HS-5 (cell line): ENCODE measurements around the gene FARP1.
A peak's percentile ranks its signal among the peaks of the same experiment; 100 is the strongest.

Experiments
- DNase-seq: peaks from one replicate; pipeline ENCODE4 v3.0.0-alpha.2; 2012; ENCODE audit warnings: low read depth

The FARP1 gene

DNA sequence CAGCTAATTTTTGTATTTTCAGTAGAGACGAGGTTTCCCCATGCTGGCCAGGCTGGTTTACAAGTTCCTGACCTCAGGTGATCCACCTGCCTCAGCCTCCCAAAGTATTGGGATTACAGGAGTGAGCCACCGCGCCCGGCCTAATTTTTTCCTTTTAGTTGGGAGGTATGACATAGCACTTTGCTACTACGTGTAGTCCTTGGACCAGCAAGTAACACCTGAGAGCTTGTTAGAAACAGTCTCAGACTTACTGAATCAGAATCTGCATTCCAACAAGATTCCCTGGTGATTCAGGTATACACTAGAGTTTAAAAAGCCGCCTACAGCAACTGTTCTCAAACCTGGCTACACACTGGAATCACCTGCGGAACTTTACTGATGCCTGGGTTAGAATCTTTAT lies 1.8 kb upstream of the FARP1 start:
- DNase-seq: no peak

DNA sequence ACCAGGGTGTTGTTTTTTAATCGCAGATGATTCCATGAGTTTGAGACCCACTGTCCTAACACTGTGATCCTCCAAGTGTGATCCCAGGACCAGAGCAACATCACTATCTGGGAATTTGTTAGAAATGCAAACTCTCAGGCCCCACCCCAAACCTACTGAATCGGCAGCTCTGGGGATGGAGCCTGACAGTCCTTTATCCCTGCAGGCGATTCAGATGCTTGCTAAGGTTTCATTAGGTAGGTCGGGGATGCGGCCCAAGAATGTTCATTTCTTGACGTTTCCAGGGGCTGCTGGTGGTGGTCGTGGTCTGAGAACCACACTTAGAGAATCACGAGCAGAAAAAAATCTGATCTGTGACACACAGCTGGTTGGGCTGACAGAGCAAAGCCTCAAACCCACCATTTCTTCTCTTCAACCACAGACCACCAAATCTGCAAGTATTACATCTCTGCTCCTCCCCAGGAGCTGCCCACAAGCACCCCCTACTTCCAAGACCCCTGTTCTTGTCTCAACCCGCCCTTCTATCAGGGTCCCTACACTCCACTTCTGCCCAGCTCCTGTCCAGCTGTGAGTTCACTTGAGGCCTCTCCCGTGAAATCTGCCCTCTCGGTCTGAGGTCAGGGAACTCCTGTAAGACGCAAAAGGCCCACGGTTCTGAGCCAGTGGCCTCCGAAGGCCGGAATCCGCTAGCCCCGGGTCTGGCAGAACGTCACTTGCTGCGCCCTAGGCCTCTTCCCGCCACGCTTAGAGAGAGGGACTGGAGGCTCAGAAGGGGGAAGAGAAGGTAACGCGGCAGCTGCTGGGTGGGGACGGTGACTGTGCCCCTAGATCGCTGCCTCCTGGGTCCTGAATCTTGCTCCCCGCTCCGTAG lies 1.1 kb upstream of the FARP1 start:
- DNase-seq: no peak

DNA sequence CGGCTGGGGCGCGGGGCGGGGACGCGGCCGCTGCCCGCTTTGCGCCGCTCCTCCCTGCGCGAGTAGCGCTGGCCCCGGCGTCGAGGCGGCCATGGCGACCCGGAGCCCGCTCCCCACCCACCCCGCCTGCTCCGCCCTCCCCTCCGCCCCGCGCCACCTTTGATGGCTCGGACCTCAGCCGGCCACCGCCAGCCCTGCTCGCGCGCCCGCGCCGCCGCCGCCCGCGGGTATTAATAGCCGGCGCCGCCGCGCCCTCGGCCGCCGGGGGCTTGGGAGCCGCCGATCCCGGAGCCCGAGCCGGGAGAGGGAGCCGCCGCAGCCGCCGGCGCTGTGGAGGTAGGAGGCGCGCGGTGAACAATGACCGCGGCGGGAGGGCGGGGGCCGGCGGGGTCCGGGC lies 261 bp downstream of the FARP1 start:
- no peak for DNase-seq

DNA sequence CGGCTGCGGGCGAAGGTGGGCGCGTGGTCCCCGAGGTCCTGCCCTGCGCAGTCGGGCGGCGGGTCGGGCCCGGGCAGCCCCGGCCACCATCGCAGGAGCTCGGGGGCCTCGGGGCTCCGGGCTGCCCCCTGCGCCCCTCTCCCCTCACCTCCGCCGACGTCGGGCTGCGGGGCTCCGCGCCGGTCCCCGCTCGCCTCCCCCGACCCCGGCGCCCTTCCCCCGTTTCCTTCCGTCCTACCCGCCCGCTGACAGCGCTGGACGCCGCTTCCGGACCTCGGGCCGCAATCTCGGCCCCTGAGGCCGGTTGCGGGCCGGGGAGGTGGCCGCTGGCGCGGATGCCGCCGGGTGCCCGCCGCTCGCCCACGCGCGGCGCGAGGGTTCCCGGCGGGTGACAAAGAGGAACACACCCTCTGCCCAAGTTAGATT lies 720 bp downstream of the FARP1 start:
- no peak for DNase-seq

DNA sequence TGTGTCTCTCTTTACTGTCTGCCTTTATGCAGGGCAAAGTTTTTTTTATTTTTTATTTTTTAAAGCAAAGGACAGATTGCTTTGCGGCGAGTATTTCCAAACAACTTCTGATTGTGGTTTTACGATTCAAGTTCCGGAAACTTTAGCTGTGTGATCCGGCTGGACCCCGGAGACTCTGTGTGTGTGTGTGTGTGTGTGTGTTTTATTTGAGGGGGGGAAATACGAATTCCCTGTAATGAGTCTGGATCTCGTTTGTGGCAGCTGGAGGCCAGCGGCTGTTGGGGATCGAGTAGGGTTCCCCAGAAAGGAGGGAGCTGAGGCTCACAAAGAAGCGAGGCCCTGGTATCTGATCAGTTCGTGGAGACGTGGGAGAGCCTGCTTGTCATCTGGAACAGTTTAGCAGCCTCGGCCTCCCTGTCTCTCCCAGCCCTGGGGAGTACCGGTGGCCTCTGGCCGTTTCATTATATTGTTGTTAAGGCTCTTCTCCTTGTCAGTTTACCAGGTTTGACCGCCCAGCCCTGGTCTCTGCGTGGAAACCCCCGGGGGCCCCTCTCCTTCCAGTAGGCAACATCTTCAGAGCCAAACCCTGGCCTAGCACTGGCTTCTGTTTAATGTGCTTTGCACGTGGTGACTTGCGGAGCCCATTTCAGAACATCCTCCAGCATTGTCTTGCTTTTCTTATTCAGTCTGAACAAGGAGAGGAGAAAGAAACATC lies 1.3 kb downstream of the FARP1 start:
- DNase-seq: no peak

DNA sequence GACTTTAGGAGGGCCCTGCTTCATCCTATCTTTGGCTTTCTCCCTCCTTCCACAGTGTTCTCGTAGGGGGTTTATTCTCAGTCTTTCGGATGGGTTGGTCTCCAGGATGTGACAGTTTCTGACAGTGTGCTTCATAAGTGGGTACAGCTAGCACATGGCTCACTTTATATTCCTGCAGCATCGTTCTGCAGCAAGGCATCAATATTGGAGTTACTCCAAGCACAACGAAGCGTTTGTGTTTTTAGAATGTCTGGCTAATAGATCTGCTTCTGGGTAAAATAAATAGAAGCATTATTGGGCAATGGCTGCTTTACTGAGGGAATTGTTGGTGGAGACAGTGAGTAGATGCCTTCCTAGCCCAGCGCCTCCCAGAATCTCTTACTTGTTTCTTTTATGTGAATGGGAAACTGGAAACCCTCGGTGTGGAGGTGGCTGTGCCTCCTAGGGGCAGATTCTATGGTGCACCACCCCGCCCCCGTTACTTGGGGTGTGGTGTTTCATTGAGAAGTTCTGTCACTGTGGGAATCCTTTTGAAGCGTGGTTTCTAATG lies 2.0 kb downstream of the FARP1 start:
- DNase-seq: no peak

DNA sequence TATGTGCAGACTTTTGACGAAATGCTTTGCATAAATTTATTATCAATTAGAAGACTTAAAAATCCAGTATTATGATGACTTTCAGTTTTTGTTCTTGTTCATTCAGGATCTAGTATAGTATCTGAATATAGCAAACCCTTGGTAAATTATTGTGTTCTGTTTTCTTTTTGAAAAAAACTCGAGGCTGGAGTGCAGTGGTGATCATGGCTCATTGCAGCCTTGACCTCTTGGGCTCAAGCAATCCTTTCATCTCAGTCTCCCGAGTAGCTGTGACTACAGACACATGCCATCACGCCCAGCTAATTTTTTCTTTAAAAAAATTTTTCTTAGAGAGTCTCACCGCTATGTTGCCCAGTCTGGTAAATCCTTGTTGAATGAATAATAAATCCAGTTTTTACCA lies 4.6 kb downstream of the FARP1 start:
- DNase-seq: no peak

DNA sequence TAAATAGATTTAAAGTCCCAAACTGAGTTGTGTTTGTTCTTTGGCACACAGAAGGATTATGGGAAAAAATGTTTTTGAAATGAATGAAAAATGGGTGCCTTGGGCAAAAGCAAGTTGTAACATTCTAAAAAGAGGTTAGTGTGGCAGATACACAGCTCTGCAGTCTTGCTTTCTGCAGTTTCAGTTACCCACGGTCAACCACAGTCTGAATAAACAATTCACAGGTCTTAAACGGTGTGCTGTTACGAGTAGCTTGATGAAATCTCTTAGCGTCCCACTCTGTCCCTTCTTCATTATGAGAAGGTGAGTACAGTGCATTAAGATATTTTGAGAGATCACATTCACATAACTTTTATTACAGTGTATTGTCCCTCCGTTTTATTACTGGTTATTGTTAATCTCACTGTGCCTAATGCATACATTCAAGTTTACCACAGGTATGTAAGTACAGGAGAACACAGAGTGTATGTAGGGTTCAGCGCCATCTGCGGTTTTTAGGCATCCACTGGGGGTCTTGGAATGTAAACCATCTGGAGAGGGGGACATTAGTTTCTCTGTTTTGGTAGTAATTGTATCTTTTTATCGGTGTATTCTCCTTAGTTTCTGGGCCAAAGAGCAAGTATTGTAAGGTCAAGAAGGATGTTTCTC lies 8.1 kb downstream of the FARP1 start:
- no peak for DNase-seq

DNA sequence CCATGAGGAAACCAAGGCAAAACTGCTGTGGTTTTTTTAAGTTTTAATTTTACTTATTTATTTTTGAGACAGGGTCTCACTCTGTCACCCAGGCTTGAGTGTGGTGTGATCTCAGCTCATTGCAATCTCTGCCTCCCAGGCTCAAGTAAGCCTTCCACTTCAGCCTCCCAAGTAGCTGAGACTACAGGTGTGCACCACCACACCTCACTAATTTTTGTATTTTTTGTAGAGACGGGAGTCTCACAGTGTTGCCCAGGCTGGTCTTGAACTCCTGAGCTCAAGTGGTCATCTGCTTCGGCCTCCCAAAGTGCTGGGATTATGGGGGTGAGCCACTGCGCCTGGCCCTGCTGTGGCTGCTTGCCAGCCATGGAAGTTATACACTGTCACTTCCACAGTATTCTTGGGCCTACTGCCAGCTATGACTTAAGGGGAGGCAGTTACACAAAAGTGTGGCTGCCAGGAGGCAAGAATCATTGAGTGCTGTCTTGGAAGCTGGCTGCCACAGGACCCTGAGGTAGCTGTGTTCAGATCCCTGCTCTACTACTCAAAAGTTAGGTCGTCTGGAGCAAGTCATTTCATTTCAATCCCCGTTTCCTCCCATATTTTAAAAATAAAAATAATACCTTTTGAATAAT lies 12.7 kb downstream of the FARP1 start:
- no peak for DNase-seq

DNA sequence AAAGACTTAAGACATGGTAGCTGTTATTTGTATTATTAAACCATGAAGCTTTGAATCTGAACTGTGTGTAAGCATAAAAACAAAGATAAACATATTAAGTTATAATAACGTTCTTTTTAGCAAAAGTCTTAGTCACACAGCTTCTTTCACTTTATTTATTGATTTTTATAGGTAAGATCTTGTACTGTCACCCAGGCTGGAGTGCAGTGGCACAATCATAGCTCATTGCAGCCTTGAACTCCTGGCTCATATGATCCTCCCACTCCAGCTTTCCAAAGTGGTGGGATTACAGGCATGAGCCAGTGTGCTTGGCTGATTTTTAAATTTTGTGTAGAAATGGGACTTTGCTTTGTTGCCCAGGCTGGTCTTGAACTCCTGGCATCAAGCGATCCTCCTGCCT lies 13.4 kb downstream of the FARP1 start:
- DNase-seq: no peak

DNA sequence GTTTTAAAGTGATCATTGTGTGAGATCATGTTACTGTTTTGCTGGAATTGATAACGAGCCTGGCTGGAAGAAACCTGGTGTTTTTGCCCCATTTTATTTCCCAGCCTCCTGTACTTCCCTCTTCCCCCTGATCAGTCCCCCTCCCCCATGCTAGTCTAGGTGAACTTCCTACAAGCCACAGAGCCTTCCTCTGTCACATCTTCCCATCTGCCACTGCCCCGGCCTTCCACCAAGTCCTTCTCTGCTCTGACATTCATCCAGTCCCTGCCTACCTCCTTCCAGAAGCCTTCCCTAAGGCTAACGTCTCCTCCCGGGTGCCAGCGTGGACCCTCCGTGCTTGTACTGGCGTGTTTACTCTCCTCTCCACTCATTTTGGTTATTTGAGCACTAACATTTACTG lies 14.3 kb downstream of the FARP1 start:
- DNase-seq: no peak

DNA sequence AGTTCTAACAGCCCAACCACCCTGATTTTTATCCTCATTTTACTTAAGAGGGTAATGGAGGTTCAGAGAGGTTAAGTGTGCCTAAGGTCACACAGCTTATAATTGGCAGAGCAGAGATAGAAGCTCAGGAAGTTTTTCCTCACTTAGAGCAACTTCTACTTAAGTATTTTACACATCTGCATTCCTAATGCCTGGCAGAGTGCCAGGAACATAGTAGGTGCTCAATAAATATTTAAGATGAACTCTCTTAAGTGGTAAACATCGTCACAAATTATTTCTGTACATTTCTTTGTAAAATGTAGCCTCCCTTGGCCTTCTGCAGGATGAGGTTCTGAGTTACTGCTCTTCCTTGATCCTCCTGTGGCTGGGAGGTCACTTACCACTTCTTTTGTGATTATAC lies 14.7 kb downstream of the FARP1 start:
- DNase-seq: no peak

DNA sequence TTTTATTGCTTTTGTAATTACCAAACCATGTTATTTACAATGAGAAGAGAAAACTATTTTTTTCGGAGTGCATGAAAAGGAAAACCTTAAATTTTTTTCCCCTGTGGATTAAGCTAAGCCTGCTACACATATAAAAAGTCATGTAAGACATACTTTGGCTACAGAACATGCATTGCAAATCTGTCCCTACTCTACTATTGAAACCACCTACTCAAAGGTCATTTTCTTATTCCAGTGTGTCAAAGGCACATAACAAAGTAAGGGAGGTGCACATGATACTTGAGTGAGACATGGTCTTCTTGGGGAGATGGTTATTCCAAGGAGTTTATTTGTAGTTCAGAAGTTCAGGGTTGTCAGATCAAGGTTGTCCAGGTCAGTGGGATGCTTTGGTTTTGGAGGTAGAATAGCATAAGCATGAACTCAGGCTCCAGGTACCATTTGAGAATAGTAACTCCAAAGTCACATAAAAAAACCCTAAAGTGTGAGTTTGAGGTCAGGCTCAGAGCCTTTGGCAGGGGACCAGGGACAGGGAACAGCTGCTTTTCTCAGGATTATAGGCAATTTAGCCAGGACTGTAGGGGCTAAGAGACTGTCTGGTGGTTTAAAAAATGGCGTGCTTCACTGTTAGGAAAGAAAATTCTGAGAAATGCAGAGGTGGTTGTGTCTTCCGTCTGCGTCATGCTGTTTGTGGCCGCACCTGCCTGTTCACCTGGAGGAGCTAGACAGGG lies 15.4 kb downstream of the FARP1 start:
- DNase-seq: no peak

DNA sequence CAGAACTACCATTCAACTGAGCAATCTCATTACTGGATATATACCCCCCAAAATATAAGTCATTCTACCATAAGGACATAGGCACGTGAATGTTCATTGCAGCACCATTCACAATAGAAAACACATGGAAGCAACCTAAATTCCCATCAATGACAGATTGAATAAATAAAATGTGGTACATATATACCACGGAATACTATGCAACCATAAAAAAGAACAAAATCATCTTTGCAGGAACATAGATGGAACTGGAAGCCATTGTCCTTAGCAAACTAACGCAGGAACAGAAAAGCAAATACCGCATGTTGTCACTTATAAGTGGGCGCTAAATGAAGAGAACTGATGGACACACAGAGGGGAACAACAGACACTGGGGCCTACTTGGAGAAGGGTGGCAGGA lies 20.0 kb downstream of the FARP1 start:
- no peak for DNase-seq

DNA sequence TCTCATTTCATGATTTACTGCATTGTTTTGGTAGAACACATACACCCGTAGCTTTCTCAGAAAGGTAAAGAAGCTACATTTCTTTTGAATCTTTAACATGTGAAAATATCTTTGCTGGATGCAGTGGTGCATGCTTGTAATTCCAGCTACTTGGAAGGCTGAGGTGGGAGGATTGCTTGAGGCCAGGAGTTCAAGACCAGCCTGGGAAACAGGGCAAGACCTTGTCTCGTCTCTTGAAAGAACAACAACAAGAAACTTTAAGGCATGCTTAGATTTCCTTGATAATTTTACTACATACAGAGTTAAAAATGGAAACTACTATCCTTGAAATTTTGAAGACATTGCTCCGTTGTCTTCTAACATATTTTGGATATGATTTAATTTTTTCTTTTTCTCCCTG lies 26.4 kb downstream of the FARP1 start:
- no peak for DNase-seq

DNA sequence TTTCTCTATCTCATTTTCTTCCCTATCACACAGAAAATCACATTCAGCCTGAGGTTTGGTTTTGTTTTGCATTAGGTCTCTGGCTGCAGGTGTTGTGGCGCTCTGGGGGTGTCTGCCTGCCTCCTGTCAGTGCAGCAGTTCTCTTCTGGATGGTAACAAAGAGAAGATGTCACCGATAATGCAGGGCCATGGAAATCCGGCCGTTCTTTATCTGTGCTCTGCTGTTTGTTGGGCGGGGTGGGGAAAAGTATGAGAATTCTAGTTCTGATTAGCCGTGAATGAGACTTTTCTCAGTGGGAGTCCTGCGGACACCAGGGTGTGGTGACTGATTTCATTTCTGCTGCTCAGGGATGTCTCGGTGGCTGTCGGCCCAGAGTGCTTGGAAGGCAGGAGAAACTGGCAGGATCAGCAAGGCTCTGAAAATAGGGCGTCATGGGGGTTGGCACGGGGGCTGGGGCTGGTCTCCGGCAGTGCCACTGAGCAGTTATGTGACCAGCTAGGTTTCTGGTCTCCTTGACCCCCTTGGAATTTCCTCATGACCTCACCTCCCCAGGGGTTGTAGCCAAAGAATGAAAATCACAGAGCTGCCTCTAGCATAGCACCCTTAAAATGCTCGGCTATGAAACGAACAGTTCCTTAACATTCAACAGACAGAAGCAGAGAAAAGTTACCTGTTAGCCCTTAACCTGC lies 29.2 kb downstream of the FARP1 start:
- DNase-seq: no peak

DNA sequence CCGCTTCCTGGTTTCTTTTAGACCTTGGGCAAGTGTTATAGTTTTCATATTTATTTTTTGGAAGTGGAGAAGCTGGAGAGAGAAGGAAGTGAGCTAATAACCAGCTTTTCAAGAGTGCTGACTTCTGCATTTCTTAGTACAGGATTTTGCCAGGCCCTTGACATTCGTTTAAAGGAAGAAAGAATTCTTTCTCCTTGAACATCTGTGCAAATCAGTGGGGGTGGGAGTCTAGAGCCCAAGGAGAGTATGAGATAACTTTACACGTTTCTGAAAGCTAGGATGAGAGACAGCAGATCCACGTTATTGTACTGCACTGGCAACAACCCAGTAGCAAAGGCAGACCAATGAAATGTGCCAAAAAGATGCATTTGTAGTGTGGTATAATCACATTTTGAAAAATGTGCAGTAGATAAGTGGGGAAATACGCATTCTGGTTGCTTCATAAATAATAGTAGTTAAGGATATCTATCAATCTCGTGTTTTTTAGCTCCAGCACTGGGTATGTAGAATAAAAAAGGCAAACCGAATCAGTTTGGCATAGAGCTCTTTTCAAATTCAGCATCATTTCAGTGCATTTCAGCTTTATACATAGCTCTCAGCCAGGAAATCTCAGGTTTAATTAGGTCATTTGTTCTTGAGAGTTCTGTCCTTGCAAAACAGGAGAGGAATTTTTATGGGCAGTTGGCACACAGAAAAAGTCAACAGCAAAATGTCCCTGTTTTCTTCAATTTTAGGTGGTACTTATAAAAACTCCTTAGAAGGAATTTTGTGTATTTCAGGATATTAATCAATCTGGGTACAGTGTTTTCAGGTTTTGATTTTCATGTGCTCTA lies 29.9 kb downstream of the FARP1 start:
- no peak for DNase-seq

DNA sequence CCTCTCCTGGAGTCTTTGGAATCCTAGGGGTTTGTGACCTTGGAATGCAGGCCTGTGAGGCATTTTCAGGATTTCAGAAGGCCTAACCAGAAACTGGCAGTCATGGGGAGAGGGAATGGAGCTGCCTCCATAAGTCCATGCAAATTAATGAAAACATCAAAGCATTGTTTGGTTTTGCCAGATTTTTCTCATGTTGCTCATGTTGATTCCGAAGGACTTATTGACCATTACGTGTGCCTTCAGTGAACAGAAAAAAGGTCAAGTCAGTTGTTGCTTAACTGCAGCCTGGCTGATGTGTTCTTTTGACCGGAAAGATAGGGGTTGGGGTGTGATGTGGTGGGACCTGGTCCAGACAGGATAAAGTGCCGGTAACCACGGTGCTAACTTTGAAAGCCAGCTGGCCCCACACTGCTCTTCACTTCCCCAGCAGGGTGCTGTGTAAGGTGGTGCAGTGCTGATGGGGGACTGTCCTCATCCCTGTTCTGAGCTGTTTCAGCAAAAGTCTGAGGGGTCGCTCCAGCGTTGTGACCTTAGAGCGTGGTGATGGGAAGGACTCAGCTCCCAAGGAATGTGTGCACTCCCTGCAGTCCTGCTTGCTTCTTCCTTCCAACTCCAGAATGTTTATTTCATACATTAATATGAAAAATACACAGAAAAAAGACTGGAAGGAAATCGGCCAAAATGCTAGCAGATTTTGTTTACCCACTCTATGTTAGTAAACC lies 30.7 kb downstream of the FARP1 start:
- peak; percentile 78 for DNase-seq

DNA sequence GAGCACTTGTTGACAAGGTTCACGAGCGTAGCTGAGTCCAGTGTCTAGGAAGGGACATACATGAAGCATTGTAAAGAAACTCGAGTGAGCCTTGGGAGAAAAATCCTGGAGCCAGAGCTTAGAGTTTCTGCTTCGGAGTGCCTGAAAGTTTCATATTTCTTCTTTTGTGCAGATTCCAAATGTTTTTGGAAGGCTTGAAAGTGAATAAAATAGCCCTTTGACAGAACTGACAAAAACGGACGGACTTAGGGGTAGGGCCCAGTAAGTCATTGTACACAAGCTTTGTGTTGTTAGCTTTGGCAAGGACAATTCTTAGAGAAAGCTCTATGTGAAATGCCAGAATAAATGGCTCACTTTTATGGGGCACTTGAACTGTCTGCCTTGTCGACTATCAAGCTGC lies 31.4 kb downstream of the FARP1 start:
- no peak for DNase-seq
